Mammary epithelial cell (primary cell): ENCODE data around the gene GDNF.

Source experiments
- EZH2 ChIP-seq: IDR thresholded peaks from 2 replicates; pipeline ENCODE4 v1.6.1; 2012; ENCODE audit warnings: low read length, inconsistent platforms, borderline replicate concordance
- TF ChIP-seq, protein P1 (sequence below), 2 donors: IDR thresholded peaks in 1 of 2; conservative IDR thresholded peaks in 1 of 2; 2 replicates each; pipeline ENCODE4 v1.5.1; 2011 to 2012; ENCODE audit warnings: inconsistent platforms in 2 of 2, low read length in 2 of 2, mild to moderate bottlenecking in 2 of 2, control low read depth in 1 of 2, low read depth in 1 of 2; ENCODE audit not compliant: insufficient read depth in 1 of 2; ENCODE audit errors: extremely low read depth in 1 of 2

DNA sequence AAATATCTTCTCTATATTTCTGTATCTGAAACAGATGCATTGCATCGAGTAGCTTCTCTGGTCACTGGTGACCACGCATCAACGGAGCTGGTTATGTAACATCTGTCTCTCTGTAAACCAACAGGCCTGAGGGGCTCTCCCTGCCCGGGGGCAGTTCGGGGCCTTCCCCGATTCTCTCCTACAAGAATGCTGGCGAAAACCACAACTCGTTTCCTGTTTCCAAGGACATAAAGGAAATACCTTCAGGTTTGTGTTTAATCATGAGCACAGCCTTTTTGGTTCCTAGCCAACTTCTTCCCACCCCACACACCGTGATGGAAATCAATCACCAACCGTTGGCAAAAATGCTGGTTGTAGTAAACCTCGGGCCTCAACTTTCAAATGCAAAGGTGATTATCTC lies 25.1 kb downstream of the GDNF start:
- TF ChIP-seq, protein P1, sequence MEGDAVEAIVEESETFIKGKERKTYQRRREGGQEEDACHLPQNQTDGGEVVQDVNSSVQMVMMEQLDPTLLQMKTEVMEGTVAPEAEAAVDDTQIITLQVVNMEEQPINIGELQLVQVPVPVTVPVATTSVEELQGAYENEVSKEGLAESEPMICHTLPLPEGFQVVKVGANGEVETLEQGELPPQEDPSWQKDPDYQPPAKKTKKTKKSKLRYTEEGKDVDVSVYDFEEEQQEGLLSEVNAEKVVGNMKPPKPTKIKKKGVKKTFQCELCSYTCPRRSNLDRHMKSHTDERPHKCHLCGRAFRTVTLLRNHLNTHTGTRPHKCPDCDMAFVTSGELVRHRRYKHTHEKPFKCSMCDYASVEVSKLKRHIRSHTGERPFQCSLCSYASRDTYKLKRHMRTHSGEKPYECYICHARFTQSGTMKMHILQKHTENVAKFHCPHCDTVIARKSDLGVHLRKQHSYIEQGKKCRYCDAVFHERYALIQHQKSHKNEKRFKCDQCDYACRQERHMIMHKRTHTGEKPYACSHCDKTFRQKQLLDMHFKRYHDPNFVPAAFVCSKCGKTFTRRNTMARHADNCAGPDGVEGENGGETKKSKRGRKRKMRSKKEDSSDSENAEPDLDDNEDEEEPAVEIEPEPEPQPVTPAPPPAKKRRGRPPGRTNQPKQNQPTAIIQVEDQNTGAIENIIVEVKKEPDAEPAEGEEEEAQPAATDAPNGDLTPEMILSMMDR (conservative IDR thresholded peaks at IDR 0.05 in 1 of 2, IDR thresholded peaks at IDR 0.05 in 1 of 2; ENCODE audit: extremely low read depth in 1 of 2, insufficient read depth in 1 of 2, low read depth in 1 of 2, low read length in 2 of 2): no peak
- TF ChIP-seq EZH2: no peak
